ENCODE results near the gene TRIM44. TPM values are rescaled to one million over a fixed set of nuclear protein-coding genes. Genes with fewer than 3 reads are reported as not detected.

Gene TRIM44
- total RNA-seq, 1 donor from 2014 or later = 53.3 TPM

GRCh38 chr11:35785287-35786167 is 123.0 kb downstream of the TRIM44 start:
- H3K27me3 Mint-ChIP-seq (ENCODE audit: unreplicated experiment) = peaks cover 3% of the 10 kb centered on the region
- TF ChIP-seq CTCF (IDR thresholded peaks at IDR 0.05; ENCODE audit: partially characterized antibody, unreplicated experiment) = no peak
- no peak overlapping the region for H3K4me3 Mint-ChIP-seq (ENCODE audit: unreplicated experiment)
- peaks cover 2% of the 10 kb centered on the region for H3K9me3 Mint-ChIP-seq (ENCODE audit: unreplicated experiment)
- no peaks in the 10 kb centered on the region for H3K36me3 Mint-ChIP-seq (ENCODE audit: unreplicated experiment)
- no peak overlapping the region for H3K27ac Mint-ChIP-seq (ENCODE audit: unreplicated experiment)
- peaks cover 61% of the 10 kb centered on the region for H3K4me1 Mint-ChIP-seq (ENCODE audit: low read depth, unreplicated experiment)
- DNase-seq = no peak

- Mint-ChIP-seq H3K27me3 (ENCODE audit: unreplicated experiment) (peaks cover 5% of the 10 kb centered on the region), H3K4me1 (ENCODE audit: low read depth, unreplicated experiment) (peaks cover 67% of the 10 kb centered on the region), H3K9me3 (ENCODE audit: unreplicated experiment) (peaks cover 4% of the 10 kb centered on the region), H3K4me3 (ENCODE audit: unreplicated experiment) (peak overlapping the region; percentile 43), H3K27ac (ENCODE audit: unreplicated experiment) (peak overlapping the region; percentile 40), H3K36me3 (ENCODE audit: unreplicated experiment) (no peaks in the 10 kb centered on the region)
- no peak for DNase-seq
- TF ChIP-seq CTCF (IDR thresholded peaks at IDR 0.05; ENCODE audit: partially characterized antibody, unreplicated experiment) = no peak
Observed at GRCh38 chr11:35786188-35786587, 123.6 kb downstream of the TRIM44 start.

- peak; percentile 70 for DNase-seq
- Mint-ChIP-seq H3K36me3 (ENCODE audit: unreplicated experiment) (no peaks in the 10 kb centered on the region), H3K27me3 (ENCODE audit: unreplicated experiment) (peaks cover 5% of the 10 kb centered on the region), H3K4me1 (ENCODE audit: low read depth, unreplicated experiment) (peaks cover 68% of the 10 kb centered on the region), H3K9me3 (ENCODE audit: unreplicated experiment) (peaks cover 9% of the 10 kb centered on the region), H3K27ac (ENCODE audit: unreplicated experiment) (peak overlapping the region; percentile 90), H3K4me3 (ENCODE audit: unreplicated experiment) (peak overlapping the region; percentile 22)
- TF ChIP-seq CTCF (IDR thresholded peaks at IDR 0.05; ENCODE audit: partially characterized antibody, unreplicated experiment) = no peak
Observed at GRCh38 chr11:35787013-35787504, 124.5 kb downstream of the TRIM44 start.

GRCh38 chr11:35787626-35788025 is 125.1 kb downstream of the TRIM44 start:
- peaks cover 5% of the 10 kb centered on the region for H3K27me3 Mint-ChIP-seq (ENCODE audit: unreplicated experiment)
- no peak for TF ChIP-seq CTCF (IDR thresholded peaks at IDR 0.05; ENCODE audit: partially characterized antibody, unreplicated experiment)
- peaks cover 11% of the 10 kb centered on the region for H3K9me3 Mint-ChIP-seq (ENCODE audit: unreplicated experiment)
- H3K4me1 Mint-ChIP-seq (ENCODE audit: low read depth, unreplicated experiment) = peaks cover 67% of the 10 kb centered on the region
- no peaks in the 10 kb centered on the region for H3K36me3 Mint-ChIP-seq (ENCODE audit: unreplicated experiment)
- no peak for DNase-seq
- peak overlapping the region; percentile 52 for H3K27ac Mint-ChIP-seq (ENCODE audit: unreplicated experiment)
- H3K4me3 Mint-ChIP-seq (ENCODE audit: unreplicated experiment) = peak overlapping the region; percentile 21

Data from glutamatergic neuron (in vitro differentiated cells).